Stimulated activated CD4-positive, alpha-beta T cell treated with anti-CD3 and anti-CD28 coated beads, Interleukin-1b, Interleukin-23, amount 100 ng/mL, for 48 hours (primary cell): ENCODE results near the gene FAM25G.
A peak's percentile ranks its signal among the peaks of the same experiment; 100 is the strongest.
"Not testable (repeated sequence)": the region's sequence is repeated elsewhere in the genome, so short reads cannot be mapped to it uniquely, and the experiment has no call there.

ENCODE experiments used
- DNase-seq: peaks from one replicate; pipeline ENCODE4 v3.0.0-alpha.2; 2020

FAM25G gene

DNA sequence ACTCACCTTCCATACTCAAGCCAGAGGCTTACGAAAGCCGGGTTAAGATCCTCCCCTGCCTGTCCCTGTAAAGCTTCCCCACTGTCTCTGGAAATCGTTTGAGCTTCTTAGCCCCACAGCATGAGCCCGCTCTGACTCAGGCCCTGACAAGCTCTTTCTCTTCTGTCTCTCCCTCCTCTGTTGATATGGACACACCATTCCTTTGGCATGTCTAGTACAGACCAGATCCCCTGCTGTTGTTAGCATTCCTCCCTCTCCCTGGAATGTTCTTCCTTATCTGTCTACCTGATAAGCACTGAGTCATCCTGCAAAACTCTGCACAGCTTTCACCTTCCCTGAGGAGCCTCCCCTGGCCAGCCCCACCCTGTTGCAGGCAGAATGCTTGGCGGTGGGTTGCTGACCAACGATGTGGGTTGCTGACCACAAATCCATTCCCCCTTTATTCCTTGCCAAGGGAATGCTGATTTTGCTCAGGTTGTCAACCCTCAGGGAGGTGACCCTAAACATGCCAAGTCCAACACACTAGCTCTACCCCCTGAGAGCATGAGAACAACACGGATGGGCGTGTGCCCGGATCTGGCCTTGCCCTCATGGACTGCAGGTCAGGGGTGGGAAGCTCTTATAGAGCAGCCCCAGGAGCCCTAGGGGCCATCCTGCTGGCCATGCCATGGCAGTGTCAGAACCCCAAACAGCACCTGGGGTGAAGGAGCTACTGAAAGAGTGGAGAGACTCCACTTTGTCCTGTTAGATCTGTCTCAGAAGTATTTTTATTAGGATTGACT is 28.7 kb downstream of the FAM25G start:
- not testable (repeated sequence) for DNase-seq

DNA sequence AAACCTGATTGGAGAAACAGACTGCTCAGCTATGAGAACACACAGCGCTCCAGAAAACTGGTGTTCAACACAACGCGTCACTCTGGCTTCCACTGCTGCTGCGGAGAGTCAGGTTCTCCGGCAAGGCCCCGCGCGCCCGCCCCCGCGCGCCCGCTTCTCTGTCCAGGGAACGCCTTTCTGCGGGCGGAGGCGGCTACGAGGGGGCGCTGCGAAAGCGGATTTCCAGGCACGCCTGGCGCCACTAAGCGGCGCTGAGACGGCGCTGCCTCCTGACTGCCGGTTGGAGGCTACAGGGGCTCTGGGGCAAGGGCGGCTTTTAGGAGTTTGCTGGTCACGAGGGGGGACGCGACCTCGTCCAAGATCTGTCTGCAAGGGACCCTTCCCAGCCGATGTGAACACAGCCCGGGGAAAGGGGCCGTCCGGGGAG is 30.2 kb downstream of the FAM25G start:
- peak; percentile 27 for DNase-seq

DNA sequence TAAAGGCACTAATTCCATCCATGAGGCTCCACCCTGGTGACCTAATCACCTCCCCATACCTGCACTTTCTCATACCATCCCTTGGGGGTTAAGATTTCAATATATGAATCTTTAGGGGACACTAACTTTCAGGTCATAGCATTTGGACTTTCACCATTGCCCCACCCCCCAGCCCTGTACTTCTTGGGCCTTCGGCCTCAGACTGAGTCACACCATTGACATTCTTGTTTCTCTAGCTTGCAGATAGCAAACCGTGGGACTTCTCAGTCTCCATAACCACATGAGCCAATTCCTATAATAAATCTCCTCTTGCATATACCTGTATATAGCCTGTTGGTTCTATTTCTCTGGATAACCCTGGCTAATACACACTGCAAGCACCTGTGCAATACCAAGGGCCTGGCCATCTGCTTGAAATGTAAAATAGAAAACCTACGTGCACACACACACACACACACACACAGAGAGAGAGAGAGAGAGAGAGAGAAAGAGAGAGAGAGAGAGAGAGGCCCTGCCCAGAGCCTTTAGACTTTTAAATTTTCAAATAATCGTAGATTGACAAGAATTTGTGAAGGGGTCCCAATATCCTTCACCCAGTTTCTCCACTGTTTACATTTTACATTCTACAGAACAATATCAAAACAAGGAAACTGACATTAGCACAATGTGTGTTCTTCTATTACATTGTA is 32.9 kb downstream of the FAM25G start:
- no peak for DNase-seq

DNA sequence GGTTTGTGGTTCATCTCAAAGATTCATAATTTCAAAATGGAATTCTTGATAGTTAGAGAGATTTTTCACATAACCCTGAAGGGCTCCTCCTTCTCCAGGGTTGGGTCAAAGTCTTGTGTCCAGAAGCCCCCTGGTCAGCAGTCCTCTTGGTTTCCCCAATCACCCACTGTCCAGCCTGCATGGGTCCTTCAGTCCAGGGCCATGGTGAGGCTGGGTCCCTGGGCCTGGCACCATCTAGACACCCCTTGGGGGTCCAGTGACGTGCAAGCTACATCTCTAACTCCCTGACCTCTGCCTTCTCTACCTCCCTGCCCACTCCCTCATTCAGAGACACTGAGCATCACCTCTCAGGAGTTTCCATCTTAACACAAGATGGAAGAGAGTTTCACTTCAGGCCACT is 33.7 kb downstream of the FAM25G start:
- DNase-seq: no peak

DNA sequence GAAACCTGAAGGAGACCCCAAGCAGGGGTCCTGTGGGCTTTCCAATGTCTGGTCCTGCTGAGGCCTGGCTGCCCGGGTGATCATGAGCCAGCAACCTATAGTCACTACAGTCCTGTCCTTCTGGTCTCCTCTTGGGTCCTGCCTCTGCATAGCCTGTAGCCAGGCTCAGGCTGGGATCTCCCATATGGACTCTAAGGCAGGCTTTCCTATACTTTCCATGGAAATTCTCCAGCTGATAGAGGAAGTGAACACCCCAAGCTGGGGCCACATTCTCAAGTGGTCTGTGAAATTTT is 34.0 kb downstream of the FAM25G start:
- DNase-seq: no peak

DNA sequence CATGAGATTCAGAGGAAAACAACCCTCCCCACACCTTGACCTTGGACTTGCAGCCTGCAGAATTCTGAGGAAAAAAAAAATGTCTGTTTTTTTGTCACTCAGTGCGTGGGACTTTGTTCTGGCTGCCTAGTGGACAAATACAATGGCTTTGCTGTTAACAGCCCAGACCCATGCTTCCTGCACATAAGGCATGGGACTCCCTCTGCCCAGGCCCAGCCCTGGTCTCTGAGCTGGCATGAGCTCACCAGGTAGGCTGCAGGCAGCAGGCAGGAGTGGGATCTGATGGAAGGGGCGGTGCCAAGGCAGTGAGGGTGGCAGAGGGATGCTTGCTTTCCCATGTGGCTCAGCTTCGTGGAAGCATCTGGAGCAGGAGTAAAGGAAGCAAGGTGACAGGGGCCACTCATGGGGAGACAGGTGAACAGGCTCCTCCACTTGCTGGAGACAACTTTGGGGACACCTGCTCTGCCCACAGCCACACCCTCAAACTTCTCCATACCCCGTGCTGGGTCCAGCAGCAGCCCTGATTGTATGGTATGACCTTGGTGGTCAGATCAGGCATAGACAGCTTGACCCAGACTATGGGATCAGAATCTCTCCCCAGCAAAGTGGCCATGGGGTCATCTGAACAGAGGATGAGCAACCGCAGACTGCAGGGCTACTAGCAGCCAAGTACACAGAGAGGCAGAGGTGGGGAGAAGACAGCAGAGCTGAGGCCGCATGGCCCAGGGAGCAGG is 34.5 kb downstream of the FAM25G start:
- no peak for DNase-seq

DNA sequence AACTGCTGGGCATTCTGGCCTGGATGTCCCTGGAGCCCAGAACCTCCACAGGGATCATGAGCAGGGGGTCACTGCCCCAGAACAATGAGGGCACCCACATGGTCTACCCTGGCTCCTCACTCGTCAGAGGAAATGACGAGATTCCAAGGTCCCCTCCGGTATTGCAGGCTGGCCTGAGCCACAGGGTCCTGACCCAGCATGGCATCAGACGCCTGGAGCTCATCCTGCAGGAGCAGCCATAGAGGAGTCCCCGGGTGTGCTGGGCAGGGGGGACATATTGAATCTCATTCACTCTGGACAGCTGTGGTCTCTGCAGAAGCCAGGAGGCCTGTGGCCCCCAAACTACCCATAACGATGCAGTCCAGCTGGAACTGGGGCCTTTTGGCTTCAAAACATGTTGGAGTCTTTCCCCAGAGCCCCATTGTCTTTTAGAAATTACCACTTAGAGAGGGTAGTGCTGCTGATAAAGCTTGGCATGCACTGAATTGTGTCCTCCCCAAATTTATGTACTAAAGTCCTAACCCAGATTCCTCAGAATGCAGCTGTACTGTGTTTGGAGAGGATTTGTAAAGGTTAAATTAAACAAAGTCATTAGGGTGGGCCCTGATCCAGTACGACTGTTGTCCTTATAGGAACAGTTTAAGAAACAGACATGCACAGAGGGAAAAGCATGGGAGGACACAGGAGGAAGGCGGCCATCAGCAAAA is 35.3 kb downstream of the FAM25G start:
- DNase-seq: no peak

DNA sequence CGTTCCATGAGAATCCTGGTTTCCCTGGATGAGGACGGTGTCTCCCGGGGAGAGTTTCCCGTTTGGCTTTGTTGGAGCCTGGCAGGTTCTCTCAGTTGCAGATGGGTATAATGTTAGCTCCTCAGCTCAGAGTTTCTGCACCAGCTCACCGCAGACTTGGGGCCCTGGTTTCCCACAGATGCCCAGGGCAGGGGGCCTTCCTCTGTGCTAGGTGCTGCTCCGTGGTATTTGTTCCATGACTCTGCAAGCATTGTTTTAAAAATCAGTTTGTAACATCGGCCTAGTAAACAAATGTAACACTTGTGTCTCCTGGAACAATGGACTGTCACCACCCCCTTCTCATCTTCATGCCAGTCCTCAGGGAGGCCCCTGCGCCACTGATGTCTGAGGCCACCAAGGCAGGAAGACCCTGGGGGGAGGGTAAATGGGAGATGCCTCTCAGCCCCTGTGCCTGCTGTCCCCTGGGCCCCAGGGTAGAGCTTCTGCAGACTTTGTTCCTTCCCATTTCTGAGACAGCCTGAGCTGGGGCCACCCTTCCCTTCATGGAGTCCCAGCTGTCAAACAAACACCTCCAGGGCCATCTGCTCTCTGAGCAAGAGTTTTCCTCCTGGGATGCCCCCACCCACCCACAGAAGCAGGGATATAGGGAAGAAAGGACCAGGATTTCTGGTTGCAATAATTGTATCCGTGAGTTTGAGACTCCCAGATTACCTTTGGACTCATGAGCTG is 36.0 kb downstream of the FAM25G start:
- DNase-seq: not testable (repeated sequence)

DNA sequence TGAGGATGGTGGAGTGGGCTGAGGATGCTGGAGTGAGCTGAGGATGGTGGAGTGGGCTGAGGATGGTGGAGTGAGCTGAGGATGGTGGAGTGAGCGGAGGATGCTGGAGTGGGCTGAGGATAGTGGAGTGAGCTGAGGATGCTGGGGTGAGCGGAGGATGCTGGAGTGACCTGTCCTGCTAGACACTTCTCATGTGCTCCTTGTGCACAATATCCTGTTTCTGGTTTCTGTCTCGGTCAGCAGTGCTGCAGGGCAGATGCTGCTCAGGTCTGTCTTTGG is 36.8 kb downstream of the FAM25G start:
- DNase-seq: no peak

DNA sequence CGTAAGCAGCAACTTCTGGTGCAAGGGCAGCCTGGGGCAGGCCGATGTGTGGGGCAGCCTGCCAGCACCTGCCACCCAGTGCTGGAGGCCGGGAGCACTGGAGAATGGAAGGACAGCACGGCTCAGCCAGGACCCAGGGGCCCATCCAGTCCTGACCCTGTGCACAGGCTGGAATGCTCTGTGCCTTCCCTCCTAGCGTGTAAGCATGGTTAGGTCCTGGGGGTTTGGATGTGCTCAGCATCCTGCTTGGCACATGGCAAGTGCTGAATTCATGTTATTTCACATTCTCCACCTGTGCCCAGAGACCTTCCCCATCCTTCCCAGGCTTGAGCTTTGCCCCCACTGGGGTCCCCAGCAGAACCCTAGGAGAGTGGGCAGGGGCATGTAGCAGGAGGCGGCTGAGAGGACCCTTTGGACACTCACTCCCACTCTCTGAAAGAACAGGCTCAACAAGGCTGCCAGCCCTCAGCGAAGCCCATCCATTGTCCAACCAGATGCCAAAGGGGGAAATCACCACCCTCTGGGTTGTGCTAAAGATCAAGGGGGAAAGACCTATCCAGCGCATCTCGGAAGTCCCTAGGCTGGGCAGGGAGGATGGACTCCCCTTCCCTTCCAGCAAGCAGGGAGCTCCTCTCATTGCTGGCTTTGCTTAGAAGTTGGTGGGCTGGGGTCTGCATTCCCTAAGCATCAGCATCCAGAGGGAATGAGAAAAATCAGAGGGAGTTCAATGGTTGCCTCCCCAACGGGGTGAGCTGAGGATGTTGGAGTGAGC is 37.3 kb downstream of the FAM25G start:
- DNase-seq: no peak

DNA sequence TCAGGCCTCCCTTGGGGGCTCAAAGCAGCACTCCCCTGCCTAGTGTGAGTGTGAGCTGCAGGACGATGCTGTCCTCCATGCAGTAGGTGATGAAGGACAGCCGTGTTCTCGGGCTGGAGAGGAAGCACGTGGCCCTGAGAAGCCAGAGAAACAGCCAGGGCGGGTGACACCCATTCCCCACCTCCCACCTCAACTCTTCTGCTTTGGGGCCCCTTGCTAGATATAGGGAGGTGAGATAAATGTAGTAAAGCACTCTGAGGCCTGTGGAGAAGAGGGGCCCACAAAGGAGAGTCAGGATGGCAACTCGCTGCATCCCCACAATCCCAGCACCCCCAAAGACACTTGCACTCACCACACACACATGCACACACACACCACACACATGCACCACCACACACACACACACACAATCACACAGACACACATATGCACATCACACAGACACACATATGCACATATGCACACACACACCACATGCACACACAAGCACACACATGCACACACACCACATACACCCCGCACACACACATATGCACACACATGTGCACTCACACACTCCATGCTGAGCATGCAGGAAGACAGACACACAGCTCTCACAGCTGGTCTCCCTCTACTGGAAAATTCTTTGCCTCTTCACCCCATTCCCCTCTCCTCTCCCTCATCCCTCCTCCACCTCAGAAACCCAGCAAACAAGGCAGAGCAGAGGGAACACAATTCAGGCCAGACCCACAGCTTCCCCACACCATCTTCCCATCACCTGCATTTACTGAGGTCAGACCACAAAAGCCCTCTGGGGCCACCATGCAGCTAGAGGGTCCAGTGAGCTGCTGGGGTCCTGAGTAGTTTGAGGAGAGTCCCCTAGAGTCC is 38.1 kb downstream of the FAM25G start:
- DNase-seq: no peak

DNA sequence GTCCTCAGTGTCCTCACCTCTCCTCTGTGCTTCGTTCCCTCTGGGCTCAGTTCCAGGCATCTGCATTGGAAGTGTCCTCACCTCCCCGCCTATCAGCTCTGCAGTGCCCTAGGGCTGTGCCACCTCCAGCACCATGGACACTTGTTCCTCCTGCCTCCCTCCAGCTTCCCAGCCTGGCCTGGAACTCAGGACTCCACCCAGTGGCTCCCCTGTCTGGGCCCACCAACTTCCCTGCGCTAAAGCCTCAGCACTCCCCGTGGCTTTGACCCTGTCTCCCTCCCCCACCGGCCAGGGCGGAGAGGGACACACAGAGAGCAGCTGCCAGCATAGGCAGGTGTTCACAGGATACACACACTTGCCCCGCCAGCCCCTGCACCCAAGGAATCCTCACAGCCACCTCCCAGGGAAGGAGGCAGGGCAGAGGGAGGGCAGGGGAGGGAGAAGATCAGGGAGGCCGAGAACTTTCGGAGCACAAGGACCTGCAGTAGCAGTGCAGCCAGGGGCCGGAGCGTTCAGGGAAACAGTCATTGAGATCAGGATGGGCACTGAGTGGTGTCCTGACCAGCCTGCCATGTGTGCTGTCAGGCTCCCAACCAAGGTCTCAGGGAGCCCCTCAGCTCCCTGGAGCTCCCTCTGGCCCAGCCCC is 38.9 kb downstream of the FAM25G start:
- DNase-seq: no peak

DNA sequence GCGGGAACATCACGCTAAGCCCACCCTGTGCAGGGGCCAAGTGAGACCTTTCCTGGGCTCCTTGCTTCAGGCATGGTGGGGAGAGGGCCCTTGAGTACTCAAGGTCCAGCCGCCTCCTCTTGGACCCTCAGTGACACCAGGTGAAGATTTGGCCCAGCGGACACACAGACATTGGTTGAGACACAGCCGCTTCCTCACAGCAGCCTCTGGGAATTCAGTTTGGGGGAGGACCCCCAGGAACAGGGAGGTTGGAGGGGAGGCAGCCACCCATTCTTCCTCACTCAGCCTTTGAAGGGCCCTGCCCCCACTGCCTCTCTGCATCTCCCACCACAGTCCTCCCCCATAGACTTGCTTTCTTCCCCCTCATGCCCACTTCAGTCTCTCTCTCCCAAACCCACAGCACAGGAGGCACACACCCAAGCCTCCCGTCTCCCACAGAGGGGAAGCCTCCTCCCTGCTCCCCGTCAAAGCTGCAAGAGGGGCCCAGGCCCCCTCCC is 39.5 kb downstream of the FAM25G start:
- no peak for DNase-seq

DNA sequence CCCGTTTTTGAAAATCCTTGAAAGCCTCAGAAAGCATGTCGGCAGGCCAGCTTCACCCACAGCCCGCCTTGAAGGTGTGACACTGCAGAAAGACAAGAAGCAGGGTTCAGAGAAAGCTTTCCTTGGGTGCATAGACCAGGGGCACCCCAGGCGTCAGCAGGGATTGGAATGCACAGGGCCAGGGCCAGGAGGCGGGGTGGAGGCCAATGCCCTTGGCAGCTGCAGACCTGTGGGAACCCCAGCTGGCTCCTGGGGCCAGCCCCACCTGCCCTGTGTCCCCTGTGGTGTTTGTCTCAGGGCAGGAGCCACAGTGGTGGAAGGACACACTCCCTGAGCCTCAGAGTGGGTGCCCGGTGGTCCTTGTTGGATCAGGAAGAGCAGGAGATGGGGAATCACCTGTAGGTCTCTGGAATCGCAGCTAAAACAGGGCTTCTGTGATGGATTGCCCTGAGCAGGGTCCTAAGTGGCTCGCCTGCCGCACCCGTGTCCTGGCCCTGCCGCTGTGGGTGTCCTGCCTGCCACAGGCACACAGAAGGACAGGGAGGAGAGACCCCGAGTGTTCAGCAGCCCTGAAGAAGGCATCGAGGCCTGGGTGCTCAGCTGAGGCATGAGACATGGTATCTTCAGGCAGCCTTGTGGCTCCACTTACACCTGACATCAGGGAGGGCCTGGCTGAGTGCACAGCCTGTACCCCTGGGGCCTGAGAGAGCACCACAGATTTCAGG is 40.1 kb downstream of the FAM25G start:
- DNase-seq: no peak

DNA sequence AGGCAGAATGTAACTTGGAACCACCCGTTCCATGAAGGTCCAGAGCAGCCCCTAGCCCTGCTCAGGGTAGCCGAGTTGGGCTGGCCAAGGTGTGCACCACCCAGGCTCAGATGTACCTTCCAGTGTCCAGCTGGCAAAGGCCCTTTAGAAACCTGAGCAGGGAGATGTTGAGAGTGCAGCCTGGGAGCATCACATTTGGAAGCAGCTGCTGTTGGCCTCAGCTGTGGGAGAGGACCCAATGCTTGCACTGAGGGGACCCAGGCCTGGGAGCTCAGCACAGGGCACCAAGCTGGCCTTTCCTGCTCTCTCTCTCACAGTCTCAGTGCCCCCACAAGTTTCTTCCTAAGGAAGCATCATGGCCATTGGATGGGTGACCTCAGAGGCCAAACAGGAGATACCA is 41.1 kb downstream of the FAM25G start:
- DNase-seq: no peak

DNA sequence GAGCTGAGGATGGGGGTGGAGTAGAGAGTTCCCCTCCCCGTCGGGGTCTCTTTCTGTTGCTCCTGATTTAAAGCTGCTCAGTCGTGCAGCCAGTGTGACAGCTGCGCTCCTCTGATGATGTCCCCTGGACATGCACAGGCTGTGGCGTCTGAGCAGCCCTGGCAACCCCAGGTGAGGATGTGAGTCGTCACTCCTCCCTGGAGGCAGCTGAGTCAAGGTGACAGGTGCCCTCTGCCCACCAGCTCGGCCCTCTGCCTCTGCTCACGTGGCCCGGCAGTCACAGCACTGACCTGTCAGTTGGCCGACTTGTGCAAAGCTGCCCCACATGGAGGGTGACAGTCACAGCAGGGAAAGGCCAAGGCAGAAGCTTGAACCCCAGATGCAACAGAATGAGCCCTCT is 41.5 kb downstream of the FAM25G start:
- no peak for DNase-seq

DNA sequence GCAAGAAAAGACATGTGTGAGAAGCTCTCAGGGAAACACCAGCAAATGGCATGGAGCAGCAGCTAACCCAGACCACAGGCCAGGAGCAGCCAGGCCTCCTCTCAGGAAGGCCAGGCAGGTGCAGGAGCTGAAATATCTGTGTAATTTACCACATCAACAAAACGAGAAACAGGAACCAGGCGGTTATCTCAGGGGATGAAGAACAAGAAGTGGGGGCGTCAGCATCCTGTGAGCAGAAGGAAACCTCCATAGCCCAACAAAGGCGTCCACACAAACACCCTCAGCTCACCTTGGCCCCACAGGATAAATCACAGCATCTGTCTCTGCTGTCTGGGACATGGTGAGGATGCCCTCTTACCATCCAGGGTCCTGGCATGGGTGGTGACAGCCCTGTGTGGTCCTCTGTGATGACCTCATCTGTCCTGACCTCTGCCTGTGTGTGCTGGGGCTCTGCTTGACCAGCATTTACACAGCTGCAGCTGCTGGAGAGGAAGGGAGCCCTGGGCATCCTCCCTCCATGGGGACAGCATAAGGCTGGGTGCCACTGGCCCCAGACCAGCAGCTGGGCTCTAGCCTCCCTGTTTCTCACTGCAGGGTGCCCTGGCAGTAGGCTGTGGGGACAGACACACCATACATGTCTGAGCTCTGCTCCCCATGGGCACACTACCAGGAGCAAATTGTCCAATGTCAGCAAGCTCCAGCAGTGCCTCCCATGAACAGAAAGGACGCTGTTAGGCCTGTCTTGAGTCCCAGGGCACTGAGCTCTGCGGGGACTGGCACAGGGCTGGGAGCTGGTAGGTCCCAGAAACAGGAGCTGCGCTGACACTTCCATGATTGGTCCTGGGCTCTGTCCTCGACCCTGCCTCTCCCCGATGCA is 42.2 kb downstream of the FAM25G start:
- DNase-seq: no peak

DNA sequence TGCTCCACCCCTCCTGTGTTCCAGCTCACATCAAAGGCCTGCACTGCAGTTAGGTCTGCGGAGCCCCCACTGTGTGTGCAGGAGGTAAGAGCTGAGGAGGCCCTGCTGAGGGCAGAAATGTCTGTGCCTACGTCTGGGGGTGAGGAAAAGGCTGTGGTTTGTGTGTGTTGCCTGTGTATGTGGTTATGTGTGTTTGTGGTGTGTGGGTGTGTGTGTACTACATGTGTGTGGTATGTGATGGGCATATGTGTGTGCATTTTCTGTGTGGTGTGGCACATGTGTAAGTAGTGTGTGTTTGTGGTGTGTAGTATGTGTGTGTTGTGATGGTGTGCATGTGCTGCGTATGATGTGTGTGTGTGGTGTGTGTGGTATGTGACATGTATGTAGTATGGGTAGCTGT is 43.8 kb downstream of the FAM25G start:
- DNase-seq: no peak

DNA sequence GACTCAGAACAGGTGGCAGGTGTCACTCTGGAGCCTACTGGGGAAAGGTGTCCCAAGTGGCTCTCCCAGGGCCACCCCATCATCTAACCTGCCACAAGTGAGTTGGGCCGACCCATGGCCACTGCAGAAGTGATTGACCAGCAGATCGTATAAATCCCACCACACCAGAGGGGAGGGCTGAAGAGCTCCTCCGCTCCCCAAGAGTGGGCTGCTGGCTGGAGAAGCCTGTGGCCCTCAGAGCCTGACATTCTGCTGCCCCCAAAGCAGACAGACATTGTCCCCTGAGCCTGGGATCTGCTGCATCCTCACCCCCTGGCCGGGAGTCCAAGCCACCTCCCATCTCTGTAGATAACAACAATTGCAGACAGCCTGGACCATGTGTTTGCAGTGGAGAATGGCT is 44.3 kb downstream of the FAM25G start:
- no peak for DNase-seq
